HG02973 (cell line): ENCODE results near the gene PAQR6.
A peak's percentile ranks its signal among the peaks of the same experiment; 100 is the strongest.
"Not testable (repeated sequence)": the region's sequence is repeated elsewhere in the genome, so short reads cannot be mapped to it uniquely, and the experiment has no call there.

Experiments
- ATAC-seq: cut with Tn5 transposase; IDR thresholded peaks from one replicate; pipeline ENCODE4 v1.9.1; 2021; ENCODE audit warnings: moderate library complexity; ENCODE audit not compliant: unreplicated experiment

The PAQR6 gene

DNA sequence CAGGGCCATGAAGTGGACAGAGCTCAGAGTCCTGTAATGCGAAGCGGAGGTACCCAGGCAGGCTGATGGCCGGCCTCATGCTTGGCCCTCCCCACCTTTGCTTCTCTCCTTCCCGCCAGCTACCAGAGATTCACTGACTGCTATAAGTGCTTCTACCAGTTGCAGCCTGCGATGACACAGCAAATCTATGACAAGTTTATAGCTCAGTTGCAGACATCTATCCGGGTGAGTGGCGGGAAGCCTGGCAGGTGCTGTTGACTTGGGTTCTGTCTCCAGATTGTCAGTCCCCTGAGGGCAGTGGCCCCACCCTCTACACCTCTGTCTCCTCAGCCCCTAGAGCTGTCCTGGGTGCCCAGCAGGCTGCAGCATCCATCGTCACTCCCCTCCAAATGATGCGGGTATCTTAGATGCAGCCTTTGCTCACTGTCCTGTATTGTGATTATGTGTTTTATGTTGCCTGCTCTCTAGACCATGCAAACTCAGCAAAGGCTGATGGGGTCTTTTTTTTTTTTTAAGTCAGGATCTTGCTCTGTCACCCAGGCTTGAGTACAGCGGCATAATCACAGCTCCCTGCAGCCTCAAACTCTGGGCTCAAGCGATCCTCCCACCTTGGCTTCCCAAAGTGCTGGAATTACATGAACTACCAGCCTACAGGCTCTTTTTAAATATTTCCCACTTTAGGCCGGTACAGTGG, 15.5 kb downstream of the PAQR6 start:
- ATAC-seq: no peak

DNA sequence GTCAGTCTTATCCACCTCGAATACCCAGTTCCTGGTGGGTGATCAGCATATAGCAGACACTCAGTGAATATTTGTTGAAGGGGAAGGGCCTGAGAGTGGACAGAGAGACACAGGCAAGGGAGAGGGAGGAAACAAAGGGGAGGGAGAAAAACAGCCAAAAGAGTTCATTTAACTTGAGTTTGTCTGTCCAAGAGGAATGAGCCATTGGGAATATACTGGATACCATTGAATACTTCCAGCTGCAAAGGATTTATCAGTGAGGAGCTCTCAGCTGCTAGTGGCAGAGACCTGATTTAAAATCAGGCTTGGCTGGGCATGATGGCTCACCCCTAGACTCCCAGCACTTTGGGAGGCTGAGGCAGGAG, 17.4 kb downstream of the PAQR6 start:
- no peak for ATAC-seq

DNA sequence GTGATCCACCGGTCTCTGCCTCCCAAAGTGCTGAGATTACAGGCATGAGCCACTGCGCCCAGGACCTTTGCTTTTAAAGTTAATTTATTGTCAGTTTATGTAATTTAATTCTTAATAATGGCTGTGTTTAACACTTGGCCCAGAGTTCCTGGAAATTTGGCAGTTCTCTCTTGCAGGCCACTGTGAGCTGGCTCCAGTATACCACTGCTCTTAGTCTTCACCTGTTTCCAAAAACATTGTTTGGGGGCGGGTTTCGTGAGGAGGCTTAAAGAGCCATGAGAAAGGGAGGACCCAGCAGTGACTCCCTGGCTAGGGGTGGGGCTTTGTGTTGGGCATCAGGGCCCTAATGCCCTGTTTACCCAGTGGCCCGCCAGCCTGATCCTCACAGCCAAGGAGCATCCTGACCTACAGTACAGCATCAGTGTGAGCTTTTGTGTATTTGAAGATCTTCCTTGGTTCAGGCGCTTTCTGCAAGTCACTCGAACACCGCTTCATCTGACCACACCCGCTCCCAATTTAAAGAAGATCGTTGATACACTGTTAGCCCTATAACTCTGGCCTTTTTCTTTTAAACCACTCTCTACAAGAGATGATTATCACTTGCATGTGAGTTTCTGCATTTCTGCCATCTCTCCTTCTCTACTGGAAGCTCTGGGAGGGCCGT, 17.9 kb downstream of the PAQR6 start:
- no peak for ATAC-seq

GRCh38 chr1:156228501-156228900, 19.4 kb downstream of the PAQR6 start:
- no peak for ATAC-seq

- ATAC-seq: no peak
Measured at GRCh38 chr1:156226782-156227181, 21.1 kb downstream of the PAQR6 start.

- peak; percentile 56 for ATAC-seq
Measured at GRCh38 chr1:156226116-156226538, 21.7 kb downstream of the PAQR6 start.

DNA sequence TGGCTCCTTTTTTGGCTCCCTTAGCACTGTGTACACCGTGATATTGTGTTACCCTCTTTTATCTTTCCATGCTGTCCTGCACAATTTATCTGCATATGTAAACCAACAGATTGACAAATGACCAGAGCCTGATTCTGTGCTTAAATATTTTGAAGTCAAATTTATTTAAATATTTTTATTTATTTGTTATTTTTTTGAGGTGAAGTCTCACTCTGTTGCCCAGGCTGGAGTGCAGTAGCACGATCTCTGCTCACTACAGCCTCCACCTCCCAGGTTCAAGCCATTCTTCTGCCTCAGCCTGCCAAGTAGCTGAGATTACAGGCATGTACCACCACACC, 22.2 kb downstream of the PAQR6 start:
- ATAC-seq: no peak

GRCh38 chr1:156221986-156222692, 25.7 kb downstream of the PAQR6 start:
- no peak for ATAC-seq

GRCh38 chr1:156220226-156220625, 27.6 kb downstream of the PAQR6 start:
- ATAC-seq: no peak

GRCh38 chr1:156217871-156218270, 30.0 kb downstream of the PAQR6 start:
- ATAC-seq: no peak

GRCh38 chr1:156216361-156217086, 31.3 kb downstream of the PAQR6 start:
- not testable (repeated sequence) for ATAC-seq

- no peak for ATAC-seq
Measured at GRCh38 chr1:156214024-156214748, 33.7 kb downstream of the PAQR6 start.

- ATAC-seq: no peak
Measured at GRCh38 chr1:156213644-156213966, 34.3 kb downstream of the PAQR6 start.

- peak; percentile 77 for ATAC-seq
Measured at GRCh38 chr1:156212833-156213643, 34.8 kb downstream of the PAQR6 start, which contains the start of gene PMF1. Gene PMF1, plus strand, starts transcription at chr1:156213007. Its CDS starts 9 bp downstream, at chr1:156213016.

DNA sequence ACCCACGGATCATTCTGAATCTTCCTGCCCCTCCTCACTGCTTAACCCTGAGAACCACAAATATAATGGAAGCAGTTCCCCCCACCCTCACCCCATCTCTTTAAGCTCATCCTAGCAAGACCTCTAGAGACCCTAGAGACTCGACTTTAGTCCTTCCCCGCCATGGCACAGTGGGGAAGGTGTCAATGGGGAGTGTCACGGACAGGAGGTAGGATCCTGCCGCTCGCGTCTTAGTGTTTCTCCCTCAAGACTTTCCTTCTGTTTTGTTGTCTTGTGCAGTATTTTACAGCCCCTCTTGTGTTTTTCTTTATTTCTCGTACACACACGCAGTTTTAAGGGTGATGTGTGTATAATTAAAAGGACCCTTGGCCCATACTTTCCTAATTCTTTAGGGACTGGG, 35.7 kb downstream of the PAQR6 start:
- no peak for ATAC-seq

DNA sequence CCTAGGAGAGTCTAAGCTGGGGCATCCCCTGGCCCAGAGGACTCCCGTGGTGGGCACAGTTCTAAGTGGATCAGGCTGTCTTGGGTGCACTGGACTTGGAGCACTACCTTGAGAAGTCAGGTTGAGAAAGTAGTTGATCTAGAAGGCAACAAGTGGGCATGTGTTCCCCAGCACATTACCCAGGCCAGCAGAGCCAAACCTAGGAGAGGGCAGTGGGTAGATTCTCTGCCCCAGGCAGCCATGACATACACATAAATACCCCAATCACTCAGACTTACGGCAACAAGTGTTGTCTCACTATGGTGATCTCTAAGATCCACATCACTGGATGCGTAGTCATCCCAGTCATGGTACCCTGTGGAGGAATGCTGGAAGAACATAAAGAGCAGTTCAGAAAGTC, 36.6 kb downstream of the PAQR6 start:
- no peak for ATAC-seq

- ATAC-seq: no peak
Measured at GRCh38 chr1:156204686-156205085, 43.2 kb downstream of the PAQR6 start.

DNA sequence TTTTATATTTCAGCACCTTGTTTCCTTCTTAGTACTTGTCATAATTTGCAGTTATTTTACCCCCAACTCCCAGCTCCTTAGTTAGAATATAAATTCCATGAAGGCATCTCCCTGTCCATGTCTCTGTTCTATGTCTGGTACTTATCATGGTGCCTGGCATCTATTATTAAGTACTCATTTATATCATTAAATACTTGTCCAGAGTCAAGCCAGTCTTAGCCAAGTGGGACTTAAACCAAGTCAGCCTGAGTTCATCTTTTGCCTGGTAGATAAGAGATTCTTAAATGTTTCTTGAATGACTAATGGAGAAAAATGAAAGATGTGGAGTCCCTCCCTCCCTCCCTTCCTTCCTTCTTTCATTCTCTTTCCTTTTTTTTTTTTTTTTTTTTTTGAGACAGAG, 44.5 kb downstream of the PAQR6 start:
- no peak for ATAC-seq

DNA sequence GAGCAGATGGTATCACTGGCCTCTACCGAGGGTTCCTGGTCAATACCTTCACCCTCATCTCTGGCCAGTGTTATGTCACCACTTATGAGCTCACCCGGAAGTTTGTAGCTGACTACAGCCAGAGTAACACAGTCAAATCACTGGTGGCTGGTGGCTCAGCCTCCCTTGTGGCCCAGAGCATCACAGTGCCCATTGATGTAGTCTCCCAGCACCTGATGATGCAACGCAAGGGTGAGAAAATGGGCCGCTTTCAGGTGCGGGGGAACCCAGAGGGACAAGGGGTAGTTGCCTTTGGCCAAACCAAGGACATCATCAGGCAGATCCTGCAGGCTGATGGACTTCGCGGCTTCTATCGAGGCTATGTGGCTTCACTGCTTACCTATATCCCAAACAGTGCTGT, 47.8 kb downstream of the PAQR6 start:
- no peak for ATAC-seq

DNA sequence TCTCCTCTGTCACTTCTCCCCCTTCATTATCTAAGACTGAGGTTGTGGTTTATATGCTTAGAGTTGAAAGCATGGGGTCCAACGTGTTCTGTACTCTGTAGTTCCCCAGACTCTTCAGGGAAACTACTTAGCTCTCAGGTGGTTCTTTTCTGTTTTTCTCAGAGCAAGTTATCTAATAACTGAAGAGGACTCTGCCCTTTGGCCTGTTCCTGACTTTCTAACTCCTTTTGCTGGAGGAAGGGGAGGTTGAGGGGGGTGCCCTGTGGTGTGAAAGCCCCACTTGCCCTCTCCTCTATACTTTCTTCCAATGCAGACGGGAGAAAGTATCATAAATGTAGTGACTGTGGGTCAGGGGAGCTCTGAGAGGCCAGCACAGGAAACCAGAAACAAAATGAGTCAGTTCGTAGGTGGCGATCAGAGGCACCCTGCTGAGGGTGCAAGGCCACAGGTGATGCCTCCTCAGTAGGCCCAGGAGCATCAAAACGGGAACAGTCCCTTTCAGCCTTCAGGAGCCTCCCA, 49.0 kb downstream of the PAQR6 start:
- ATAC-seq: no peak
